ENCODE results near the gene CACNG6.

CACNG6 gene

DNA sequence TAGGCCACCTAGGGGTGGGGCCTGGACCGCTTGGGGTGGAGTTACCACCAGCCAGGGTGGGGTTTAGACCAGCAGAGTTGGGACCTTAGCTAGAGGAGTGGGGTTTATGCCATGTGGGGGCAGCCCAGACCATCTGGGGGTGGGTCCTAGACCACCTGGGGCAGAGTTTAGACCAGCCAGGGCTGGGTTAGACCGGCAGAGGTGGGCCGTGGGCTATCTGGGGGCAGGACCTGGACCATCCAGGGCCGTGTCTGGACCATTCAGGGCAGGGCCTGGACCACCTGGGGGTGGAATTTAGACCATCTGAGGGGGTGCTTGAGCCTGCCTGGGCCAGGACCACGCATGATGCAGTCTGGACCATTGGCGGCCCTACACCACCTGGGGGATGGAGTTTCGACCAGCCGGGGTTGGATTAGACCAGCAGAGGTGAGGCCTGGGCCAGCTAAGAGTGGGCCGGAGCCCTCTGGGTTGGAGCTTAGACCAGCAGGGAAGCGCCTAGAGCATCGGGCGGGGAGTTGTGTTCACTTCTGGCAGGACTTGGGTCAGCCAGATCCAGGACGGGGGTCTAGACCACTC, 10.0 kb upstream of the CACNG6 start:
- Histone ChIP-seq H3K27me3 (ENCODE audit: insufficient read depth, poor library complexity, severe bottlenecking) (no peaks in the 10 kb centered on the region), H3K9me3 (ENCODE audit: severe bottlenecking) (no peaks in the 10 kb centered on the region), H3K27ac (ENCODE audit: poor library complexity, severe bottlenecking) (peak overlapping the region; percentile 90), H3K4me1 (ENCODE audit: insufficient read depth, poor library complexity, severe bottlenecking) (no peaks in the 10 kb centered on the region), H3K36me3 (ENCODE audit: low read depth) (no peaks in the 10 kb centered on the region), H3K4me3 (ENCODE audit: severe bottlenecking) (peak overlapping the region; percentile 52)
- DNase-seq (ENCODE audit: low spot score): no peak
- TF ChIP-seq, protein P1, sequence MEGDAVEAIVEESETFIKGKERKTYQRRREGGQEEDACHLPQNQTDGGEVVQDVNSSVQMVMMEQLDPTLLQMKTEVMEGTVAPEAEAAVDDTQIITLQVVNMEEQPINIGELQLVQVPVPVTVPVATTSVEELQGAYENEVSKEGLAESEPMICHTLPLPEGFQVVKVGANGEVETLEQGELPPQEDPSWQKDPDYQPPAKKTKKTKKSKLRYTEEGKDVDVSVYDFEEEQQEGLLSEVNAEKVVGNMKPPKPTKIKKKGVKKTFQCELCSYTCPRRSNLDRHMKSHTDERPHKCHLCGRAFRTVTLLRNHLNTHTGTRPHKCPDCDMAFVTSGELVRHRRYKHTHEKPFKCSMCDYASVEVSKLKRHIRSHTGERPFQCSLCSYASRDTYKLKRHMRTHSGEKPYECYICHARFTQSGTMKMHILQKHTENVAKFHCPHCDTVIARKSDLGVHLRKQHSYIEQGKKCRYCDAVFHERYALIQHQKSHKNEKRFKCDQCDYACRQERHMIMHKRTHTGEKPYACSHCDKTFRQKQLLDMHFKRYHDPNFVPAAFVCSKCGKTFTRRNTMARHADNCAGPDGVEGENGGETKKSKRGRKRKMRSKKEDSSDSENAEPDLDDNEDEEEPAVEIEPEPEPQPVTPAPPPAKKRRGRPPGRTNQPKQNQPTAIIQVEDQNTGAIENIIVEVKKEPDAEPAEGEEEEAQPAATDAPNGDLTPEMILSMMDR (IDR thresholded peaks at IDR 0.05; ENCODE audit: poor library complexity, severe bottlenecking): no peak
- ATAC-seq (ENCODE audit: low read depth): no peak

DNA sequence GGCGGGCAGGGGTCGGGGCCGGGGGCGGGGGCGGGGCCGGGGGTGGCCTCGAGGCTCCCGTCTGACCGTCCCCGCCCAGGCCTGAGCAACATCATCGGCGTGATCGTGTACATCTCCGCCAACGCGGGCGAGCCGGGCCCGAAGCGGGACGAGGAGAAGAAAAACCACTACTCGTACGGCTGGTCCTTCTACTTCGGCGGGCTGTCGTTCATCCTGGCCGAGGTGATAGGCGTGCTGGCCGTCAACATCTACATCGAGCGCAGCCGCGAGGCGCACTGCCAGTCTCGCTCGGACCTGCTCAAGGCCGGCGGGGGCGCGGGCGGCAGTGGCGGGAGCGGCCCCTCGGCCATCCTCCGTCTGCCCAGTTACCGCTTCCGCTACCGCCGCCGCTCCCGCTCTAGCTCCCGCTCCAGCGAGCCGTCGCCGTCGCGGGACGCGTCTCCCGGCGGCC, 9.4 kb upstream of the CACNG6 start:
- TF ChIP-seq, protein P1 (IDR thresholded peaks at IDR 0.05; ENCODE audit: poor library complexity, severe bottlenecking): no peak
- Histone ChIP-seq H3K36me3 (ENCODE audit: low read depth) (no peaks in the 10 kb centered on the region), H3K4me3 (ENCODE audit: severe bottlenecking) (peak overlapping the region; percentile 33), H3K9me3 (ENCODE audit: severe bottlenecking) (no peaks in the 10 kb centered on the region), H3K27ac (ENCODE audit: poor library complexity, severe bottlenecking) (peak overlapping the region; percentile 90), H3K4me1 (ENCODE audit: insufficient read depth, poor library complexity, severe bottlenecking) (no peaks in the 10 kb centered on the region), H3K27me3 (ENCODE audit: insufficient read depth, poor library complexity, severe bottlenecking) (no peaks in the 10 kb centered on the region)
- ATAC-seq (ENCODE audit: low read depth) (no peak), DNase-seq (ENCODE audit: low spot score) (no peak)

DNA sequence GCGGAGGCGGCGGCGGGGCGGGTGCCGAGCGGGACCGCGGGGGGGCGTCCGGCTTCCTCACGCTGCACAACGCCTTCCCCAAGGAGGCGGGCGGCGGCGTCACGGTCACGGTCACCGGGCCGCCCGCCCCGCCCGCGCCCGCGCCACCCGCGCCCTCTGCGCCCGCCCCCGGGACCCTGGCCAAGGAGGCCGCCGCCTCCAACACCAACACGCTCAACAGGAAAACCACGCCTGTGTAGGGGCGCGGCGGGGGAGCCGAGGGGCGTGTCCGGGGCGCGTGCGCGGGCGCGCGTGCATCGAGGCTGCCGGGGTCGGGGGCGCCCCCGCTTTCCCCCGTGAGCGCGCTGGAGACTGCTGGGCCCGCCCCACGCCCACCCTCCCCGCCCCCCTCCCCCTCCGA, 8.8 kb upstream of the CACNG6 start:
- peak overlapping the region; percentile 90 for H3K27ac ChIP-seq (ENCODE audit: poor library complexity, severe bottlenecking)
- no peaks in the 10 kb centered on the region for H3K27me3 ChIP-seq (ENCODE audit: insufficient read depth, poor library complexity, severe bottlenecking)
- TF ChIP-seq, protein P1 (IDR thresholded peaks at IDR 0.05; ENCODE audit: poor library complexity, severe bottlenecking): no peak
- no peaks in the 10 kb centered on the region for H3K9me3 ChIP-seq (ENCODE audit: severe bottlenecking)
- no peaks in the 10 kb centered on the region for H3K4me1 ChIP-seq (ENCODE audit: insufficient read depth, poor library complexity, severe bottlenecking)
- no peak for DNase-seq (ENCODE audit: low spot score)
- H3K36me3 ChIP-seq (ENCODE audit: low read depth): no peaks in the 10 kb centered on the region
- peak overlapping the region; percentile 33 for H3K4me3 ChIP-seq (ENCODE audit: severe bottlenecking)
- no peak for ATAC-seq (ENCODE audit: low read depth)

DNA sequence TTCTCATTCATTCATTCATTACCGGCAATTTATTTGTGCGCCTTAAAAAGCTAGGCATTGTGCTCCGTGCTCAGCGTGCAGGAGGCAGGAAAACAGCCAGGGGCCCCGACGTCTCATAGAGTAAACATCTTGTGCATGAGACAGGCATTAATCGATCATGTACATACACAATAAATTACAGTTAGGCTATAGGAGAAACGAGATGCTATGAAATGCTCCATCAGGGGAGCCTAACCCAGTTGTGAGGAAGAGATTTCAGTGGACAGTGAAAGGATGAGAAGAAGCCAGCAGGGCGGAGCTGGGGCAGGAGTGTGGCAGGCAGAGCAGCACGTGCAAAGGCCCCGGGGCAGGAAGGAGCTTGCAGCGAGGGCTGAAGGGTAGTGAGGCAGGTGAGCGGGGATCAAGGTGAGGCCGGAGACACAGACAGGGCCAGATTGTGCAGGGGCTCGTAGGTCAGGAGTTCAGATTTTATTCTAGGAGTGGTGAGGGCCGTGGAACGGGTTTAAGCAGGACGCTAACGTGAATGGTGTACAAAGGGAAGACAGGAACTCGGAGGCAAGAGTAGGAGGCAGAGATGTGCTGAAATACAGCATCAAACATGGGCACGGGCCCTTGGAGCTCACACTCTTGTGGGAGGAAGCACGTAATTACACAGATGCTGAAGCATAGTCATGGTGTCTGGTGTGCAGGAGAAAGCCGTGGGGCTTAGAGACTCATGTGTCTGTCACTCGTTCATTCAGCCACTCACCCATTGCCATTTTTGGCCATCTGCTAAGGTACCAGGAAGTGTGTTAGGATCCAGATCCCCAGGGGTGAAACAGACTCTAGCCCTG, 7.8 kb upstream of the CACNG6 start:
- Histone ChIP-seq H3K36me3 (ENCODE audit: low read depth) (no peaks in the 10 kb centered on the region), H3K27me3 (ENCODE audit: insufficient read depth, poor library complexity, severe bottlenecking) (no peaks in the 10 kb centered on the region), H3K4me3 (ENCODE audit: severe bottlenecking) (no peak overlapping the region), H3K4me1 (ENCODE audit: insufficient read depth, poor library complexity, severe bottlenecking) (no peaks in the 10 kb centered on the region), H3K9me3 (ENCODE audit: severe bottlenecking) (no peaks in the 10 kb centered on the region), H3K27ac (ENCODE audit: poor library complexity, severe bottlenecking) (no peak overlapping the region)
- no peak for ATAC-seq (ENCODE audit: low read depth)
- TF ChIP-seq, protein P1 (IDR thresholded peaks at IDR 0.05; ENCODE audit: poor library complexity, severe bottlenecking): no peak
- DNase-seq (ENCODE audit: low spot score): no peak

DNA sequence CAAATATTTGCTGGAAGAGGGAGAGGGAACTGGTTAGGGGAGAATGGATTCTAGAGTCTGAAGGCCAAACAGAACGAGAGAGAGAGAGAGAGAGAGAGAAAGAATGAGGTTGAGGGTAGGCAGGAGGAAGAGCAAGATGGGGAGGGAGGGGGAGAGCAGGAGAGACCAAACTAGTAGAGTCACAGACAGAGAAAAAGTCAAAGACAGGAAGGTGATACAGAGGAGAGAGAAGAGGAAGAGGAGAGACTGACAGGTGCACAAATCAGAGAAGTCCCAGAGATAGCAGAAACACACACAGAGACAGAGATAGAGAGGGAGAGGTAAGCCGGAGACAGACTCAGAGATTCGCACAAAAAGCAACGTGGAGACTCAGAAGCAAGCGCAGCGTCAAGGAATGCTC, 5.6 kb upstream of the CACNG6 start:
- H3K4me1 ChIP-seq (ENCODE audit: insufficient read depth, poor library complexity, severe bottlenecking): no peaks in the 10 kb centered on the region
- no peaks in the 10 kb centered on the region for H3K36me3 ChIP-seq (ENCODE audit: low read depth)
- H3K4me3 ChIP-seq (ENCODE audit: severe bottlenecking): no peak overlapping the region
- ATAC-seq (ENCODE audit: low read depth) (no peak), DNase-seq (ENCODE audit: low spot score) (no peak)
- no peak overlapping the region for H3K27ac ChIP-seq (ENCODE audit: poor library complexity, severe bottlenecking)
- H3K9me3 ChIP-seq (ENCODE audit: severe bottlenecking): no peaks in the 10 kb centered on the region
- no peaks in the 10 kb centered on the region for H3K27me3 ChIP-seq (ENCODE audit: insufficient read depth, poor library complexity, severe bottlenecking)
- TF ChIP-seq, protein P1 (IDR thresholded peaks at IDR 0.05; ENCODE audit: poor library complexity, severe bottlenecking): no peak

All from RWPE2 (cell line).